HUDEP-2 (cell line): ENCODE results near the gene ZFY.

Source experiments
- DNase-seq, 76 experiments: peaks; one replicate each; lab custom pipeline; 2025; ENCODE audit not compliant: unreplicated experiment in 76 of 76; lab: John Stamatoyannopoulos, UW

Gene ZFY

DNA sequence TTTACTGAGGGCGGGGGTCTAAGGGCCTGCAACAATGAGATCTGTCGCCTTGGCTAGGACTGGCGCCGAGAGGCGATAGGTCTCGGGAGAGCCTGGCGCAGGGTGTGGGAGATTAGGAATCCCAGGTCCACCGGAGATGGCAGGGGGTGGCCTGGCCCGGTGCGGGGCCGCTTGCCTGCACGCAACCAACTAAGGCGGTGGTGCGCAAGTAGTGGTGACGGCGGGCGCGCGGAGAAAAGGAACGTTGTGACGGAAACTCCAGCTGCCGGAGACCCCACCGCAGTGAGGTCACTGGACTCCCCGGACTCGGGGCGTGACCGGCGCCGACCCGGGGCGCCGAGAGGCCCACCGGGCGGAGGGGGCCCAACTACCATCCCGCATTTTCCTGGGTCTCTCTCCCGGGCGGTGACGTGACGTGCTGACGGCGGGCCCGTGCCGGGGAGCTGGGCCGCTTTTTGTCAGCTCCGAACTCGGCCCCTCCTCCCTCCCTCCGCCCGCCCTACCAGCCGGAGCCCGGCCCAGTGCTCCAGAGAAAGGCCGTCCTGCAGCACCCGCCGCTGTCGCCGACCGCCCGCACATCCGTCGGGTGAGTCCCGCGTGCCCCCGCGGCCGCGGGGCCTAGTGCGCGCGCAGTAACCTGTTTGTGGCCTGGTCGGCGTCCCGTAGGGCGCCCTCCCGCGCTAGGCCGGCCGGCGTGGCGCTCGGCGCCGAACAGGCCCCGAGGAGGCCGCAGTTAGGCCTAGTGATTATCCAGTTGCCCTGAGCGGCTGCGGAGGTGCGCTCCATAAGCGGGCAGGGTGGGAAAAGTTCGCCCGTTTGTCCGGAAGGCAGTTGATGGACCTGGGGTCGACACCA, at the start of gene ZFY:
Gene ZFY (plus strand): TSS at position 521 of the 855 bp plus-strand sequence. CDS start 18,556 bp downstream, outside the sequence.
- DNase-seq = peak in 74 of 76 experiments; percentile 0 to 71 (median 41)

DNA sequence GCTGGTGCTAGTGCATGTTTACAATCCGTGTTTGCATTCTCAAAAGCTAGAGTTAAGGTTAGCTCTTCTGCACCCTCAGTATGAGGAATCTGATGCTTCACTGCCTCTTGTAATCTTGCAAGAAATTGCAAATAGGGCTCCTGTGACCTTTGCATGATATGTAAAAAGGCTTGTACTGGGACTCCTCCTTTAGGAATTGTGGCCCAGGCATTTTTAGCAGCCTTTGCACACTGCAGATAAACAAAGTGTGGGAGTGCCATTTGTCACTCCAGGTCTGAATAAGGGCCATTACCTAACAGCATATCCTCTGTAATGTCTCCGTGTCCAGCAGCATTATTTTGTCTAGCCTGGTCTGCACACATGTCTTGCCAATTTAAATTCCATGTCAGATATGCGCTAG, 49.3 kb upstream of the ZFY start:
- DNase-seq = no peak

DNA sequence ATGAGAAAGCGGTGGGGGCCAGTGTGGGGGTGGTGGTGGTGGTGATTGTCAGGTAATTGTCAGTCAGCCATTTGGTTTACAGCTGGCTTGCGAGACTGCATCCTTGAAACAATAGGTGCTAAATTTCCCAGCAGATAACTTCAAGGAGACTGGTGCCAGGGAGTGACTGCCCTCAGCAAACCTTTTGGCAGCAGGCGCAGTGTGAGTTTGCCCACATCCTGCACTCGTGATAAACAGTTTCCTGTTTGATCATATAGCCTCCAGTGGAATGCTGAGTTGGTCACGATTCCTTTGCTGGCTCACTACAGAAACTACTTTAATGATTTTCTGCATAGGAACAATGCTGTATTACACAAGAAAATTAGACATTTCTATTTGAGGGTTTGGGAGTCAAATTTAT, 47.8 kb upstream of the ZFY start:
- no peak for DNase-seq

DNA sequence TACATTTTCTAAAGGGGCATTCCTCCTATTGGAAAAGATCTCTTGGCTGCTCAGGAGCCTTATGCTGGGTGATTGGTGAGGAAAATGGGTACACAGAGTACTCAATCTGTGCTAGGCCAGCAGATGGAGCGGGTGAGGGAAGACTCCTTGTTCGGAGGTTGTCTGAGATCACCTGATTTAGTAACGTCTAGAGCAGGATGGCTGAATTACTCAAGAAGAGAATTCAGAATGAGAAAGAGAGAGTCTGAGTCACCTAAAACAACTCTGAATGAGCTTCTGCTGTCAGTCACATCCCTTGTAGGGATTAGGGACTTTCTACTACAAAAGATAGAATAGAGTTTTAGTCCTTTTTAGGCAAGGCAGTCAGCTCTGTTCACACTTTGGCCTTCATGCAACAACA, 47.2 kb upstream of the ZFY start:
- DNase-seq = no peak

DNA sequence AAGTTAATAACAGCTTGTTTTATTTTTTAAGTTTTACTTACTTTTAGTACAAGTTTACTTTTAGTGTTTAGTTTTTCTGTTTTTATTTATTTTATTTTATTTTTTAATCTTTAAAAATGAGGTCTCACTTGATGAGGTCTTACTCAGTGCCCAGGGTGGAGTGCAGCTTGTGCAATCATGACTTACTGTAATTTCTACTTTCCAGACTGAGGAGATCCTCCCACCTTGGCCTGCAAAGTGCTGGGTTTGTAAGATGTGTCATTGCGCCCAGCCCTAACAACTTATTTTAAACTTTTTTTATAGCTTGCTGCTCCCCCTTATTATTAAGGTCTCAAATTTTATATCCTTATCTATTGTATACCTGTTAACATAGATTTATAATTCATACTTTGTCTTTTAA, 41.7 kb upstream of the ZFY start:
- no peak for DNase-seq

GRCh38 chrY:2896050-2896449, 39.1 kb upstream of the ZFY start:
- DNase-seq = no peak

GRCh38 chrY:2907356-2907755, 27.8 kb upstream of the ZFY start:
- DNase-seq = no peak

DNA sequence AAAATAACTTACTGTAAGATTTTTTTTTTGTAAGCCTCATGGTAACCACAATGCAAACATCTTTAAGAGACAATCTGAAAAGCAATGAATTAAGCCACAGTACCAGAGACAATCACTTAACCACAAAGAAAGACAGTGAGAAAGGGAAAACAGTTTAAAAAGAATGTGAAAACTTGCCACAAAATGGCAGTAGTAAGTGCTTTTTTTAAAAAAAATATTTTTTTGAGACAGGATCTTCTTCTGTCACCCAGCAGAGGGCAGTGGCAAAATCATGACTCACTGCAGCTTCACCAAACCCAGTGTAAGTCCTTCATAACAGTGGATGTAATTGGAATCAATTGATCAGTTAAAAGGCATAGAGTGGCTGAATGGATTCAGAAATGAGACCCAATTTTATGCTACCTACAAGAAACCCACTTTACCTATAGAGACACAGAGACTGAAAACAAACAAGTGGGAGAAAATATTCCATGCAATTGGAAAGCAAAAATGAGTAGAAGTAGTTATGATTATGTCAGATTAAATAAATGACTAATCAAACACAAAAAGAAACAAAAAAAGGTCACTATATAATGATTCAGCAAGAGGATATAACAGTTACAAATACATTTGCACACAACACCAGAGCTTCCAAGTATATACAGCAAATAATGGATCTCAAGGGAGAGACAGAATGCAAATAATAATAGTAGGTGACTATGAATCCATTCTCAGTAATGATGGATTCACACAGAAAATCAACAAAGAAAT, 21.9 kb upstream of the ZFY start:
- DNase-seq = peak in 44 of 76 experiments; percentile 0 to 47 (median 3)

- peak in 13 of 76 experiments; percentile 0 to 11 (median 0) for DNase-seq
These were observed 1.1 kb upstream of the ZFY start for GRCh38 chrY:2934078-2934477.

DNA sequence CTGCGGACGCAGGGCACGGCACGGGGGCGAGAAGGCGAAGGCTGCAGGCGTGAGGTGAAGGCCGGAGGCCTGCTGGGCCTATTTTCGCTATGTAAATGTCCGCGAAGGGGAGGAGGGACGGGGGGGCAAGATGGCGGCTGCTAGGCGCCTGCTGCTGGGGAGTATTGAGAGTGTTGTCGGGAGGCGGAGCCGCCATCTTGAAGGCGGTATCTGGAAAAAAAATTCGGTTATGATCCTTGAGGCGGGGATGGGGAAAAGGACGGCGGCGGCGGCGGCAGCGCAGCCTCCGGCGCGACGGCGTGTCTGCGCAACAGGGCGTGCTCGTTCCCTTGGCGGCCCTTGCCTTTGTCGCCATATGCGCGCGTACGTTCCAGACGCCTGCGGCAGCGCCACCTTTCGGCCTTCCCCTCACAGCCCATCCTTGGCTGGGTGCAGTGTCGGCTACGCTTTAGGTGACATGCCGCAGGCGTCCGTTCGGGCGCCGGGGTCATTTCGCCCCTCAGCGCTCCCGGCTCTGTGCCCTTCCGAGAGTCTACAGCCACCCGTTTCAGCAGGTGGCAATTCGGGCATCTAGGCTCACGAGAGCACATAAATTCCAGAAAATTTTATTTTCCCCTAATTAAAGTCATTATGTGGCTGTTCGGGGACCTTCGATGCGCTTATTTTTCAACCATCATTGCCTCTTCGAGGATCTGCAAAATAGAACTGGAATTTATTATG, 695 bp downstream of the ZFY start:
- DNase-seq = peak in 75 of 76 experiments; percentile 1 to 90 (median 76)

DNA sequence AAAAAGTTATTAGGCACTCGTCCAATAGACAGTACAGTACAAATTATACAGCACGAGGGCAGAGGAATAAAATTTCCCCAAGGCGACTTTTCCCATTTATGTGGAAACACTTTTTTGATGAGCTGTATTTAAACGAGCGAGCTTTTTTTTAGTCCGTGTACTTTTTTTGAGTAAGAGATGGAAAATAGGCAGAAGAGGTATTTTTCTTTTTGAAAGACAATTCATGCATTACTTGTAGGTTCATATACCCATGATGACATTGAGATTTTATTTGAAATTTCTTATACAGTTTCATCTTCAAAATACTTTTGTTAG, 1.2 kb downstream of the ZFY start:
- DNase-seq = peak in 2 of 76 experiments; percentile 0

DNA sequence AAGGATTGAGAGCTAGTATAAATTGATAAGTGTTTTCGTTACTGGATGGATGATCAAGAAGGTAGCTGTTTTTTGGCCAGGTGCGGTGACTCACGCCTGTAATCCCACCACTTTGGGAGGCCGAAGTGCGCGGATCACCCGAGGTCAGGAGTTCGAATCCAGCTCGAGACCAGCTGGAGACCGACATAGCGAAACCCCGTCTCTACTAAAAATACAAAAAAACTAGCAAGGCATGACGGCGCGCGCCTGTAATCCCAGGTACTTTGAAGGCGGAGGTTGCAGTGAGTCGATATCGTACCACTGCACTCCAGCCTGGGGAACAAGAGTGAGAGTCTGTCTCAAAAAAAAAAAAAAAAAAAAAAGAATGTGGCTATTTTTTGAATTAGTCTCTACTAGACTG, 2.0 kb downstream of the ZFY start:
- no peak for DNase-seq

DNA sequence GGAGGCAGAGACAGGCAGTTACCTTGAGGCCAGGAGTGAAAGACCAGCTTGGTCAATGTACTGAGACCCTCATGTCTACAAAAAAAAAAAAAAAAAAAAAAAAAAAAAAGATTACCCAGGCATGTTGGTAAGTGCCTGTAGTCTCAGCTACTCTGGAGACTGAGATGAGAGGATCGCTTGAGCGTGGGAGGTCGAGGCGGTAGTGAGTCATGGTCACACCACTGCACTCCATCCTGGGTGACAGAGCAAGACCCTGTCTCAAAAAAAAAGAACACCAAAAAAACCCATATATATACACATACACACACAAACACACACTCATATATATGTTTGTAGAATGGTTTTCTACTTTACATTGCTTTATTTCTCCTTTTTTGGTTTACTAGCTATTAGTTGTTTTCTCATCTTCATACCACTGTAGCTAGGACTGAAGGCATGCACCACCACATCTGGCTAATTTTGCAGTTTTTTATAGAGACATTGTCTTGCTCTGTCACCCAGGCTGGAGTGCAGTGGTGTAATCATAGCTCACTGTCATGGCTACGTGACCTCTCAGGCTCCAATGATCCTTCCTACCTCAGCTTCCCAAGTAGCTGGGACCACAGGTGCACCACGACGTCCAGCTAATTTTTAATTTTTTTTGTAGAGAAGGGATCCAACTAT, 14.5 kb downstream of the ZFY start:
- peak in 3 of 76 experiments; percentile 1 to 13 (median 13) for DNase-seq

GRCh38 chrY:2950655-2951054, 15.5 kb downstream of the ZFY start:
- no peak for DNase-seq

DNA sequence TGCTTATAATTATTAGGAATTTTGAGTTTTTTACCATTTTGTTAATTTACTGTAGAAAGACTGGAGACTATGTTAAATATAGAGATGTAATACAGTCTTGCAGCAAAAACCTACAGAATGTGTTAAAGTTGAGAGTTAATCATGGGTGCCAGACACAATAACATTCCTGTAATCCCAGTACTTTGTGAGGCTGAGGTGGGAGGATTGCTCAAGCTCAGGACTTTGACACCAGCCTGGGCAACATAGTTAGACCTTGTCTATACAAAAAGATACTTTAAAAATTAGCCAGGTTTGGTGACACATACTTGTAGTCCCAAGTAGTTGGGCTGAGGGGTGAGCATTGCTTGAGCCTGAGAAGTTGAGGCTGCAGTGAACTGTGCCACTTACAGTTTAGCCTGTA, 17.7 kb downstream of the ZFY start:
- no peak for DNase-seq

DNA sequence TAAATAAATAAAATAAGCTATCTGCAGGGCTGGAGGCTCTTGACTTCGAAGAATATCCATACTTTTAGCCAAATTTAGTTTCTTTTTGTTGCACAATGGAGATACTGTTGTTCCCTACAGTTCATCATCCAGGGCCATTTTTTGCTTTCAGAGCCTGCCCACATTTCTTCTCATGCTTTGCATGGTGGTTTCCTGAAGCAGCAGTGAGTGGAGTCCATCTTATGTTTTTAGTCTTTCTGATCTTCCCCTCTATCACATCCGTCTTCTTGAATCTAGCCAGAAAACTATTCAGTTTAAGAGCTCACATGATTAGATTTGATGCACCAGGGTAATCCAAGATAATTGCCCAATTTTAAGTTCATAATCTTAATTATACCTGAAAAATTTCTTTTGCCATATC, 19.6 kb downstream of the ZFY start:
- no peak for DNase-seq

GRCh38 chrY:2955561-2955960, 20.4 kb downstream of the ZFY start:
- DNase-seq = no peak

- DNase-seq = no peak
These were observed 26.9 kb downstream of the ZFY start for GRCh38 chrY:2962061-2962460.

- peak in 1 of 76 experiments; percentile 0 for DNase-seq
These were observed 29.6 kb downstream of the ZFY start for GRCh38 chrY:2964814-2965213.

GRCh38 chrY:2965629-2966028, 30.4 kb downstream of the ZFY start:
- DNase-seq = no peak

- DNase-seq = no peak
These were observed 34.4 kb downstream of the ZFY start for GRCh38 chrY:2969561-2969960.
